NCI-H1417 (cell line): ENCODE measurements around the gene ORMDL2.
"Not testable (repeated sequence)": the region's sequence is repeated elsewhere in the genome, so short reads cannot be mapped to it uniquely, and the experiment has no call there.

Experiments
- DNase-seq, 3 experiments: peaks; one replicate each; lab custom pipeline; 2025; lab: John Stamatoyannopoulos, UW

The ORMDL2 gene

GRCh38 chr12:55852740-55853139, 34.9 kb downstream of the ORMDL2 start:
- no peak for DNase-seq

GRCh38 chr12:55861396-55861795, 43.6 kb downstream of the ORMDL2 start:
- no peak for DNase-seq

GRCh38 chr12:55861871-55862270, 44.0 kb downstream of the ORMDL2 start:
- DNase-seq = no peak

GRCh38 chr12:55862286-55862685, 44.4 kb downstream of the ORMDL2 start:
- DNase-seq = no peak

- DNase-seq = not testable (repeated sequence)
Measured at GRCh38 chr12:55862931-55863330, 45.1 kb downstream of the ORMDL2 start.

- DNase-seq = no peak
Measured at GRCh38 chr12:55865327-55865726, 47.5 kb downstream of the ORMDL2 start.

- not testable (repeated sequence) for DNase-seq
Measured at GRCh38 chr12:55866454-55867004, 48.7 kb downstream of the ORMDL2 start.
